Prostate gland (tissue), 2 donors: ENCODE results near the gene NCOA3. TPM values are rescaled to one million over a fixed set of nuclear protein-coding genes. Genes with fewer than 3 reads are reported as not detected.
"Not testable (repeated sequence)": the region's sequence is repeated elsewhere in the genome, so short reads cannot be mapped to it uniquely, and the experiment has no call there.

Experiments
- DNase-seq: peaks from one replicate; pipeline ENCODE4 v3.0.0-alpha.2; 2019; ENCODE audit warnings: low spot score
- H3K27ac ChIP-seq, 2 donors: fragments of 200-600 bp; sonication (generic); 2 replicates each; pipeline ENCODE4 v1.5.1; 2017 to 2019
- H3K27me3 ChIP-seq: fragments of 200-600 bp; sonication (generic); replicated peaks from 2 replicates; pipeline ENCODE4 v1.5.1; 2019; ENCODE audit not compliant: insufficient read depth
- H3K36me3 ChIP-seq, 2 donors: fragments of 200-600 bp; sonication (generic); 1 replicate in 1 of 2; 2 replicates in 1 of 2; pipeline versions ENCODE4 v1.5.1 to v1.8.1; 2017 to 2019
- H3K4me1 ChIP-seq: fragments of 200-600 bp; sonication (generic); replicated peaks from 2 replicates; pipeline ENCODE4 v1.5.1; 2019
- H3K4me3 ChIP-seq, 2 donors: fragments of 200-600 bp; sonication (generic); 2 replicates each; pipeline ENCODE4 v1.5.1; 2017 to 2019
- H3K9me3 ChIP-seq: fragments of 200-600 bp; sonication (generic); 2 replicates; pipeline ENCODE4 v1.5.1; 2017
- POLR2A ChIP-seq: fragments of 450-650 bp; IDR thresholded peaks from one replicate; pipeline ENCODE4 v1.6.1; 2016; ENCODE audit warnings: antibody characterized with exemption, mild to moderate bottlenecking
- POLR2AphosphoS5 ChIP-seq: sonication (generic); formaldehyde crosslinking; IDR thresholded peaks from one replicate; pipeline ENCODE4 v1.6.1; 2017; ENCODE audit warnings: antibody characterized with exemption
- WGBS: methylation state at CpG from one replicate; pipeline ENCODE4 v1.1.5; 2018; 5-methylcytosine and 5-hydroxymethylcytosine counted together
- intact Hi-C: fragments of 100-400 bp; cut with DNase I; formaldehyde crosslinking; loops from one replicate; pipeline ENCODE4 v1.14.2; 2022
- total RNA-seq, 2 donors: library from RNA; depleted of rRNA; stranded (reverse); fragments of >200 nt; gene quantifications; one replicate each; pipeline ENCODE4 v1.1.0, GENCODE V29; 2016
- TF ChIP-seq, protein P1 (sequence below), 4 experiments: fragments of 200-600 bp in 2 of 4; fragments of 450-650 bp in 2 of 4; sonication (generic) in 2 of 4; IDR thresholded peaks; 1 replicate in 3 of 4; 2 replicates in 1 of 4; pipeline ENCODE4 v1.5.1; 2016 to 2019; ENCODE audit warnings: antibody characterized with exemption in 4 of 4, mild to moderate bottlenecking in 2 of 4, moderate library complexity in 2 of 4

NCOA3 gene
- total RNA-seq, 2 donors from 2014 or later: 21.6 to 35.6 TPM

DNA sequence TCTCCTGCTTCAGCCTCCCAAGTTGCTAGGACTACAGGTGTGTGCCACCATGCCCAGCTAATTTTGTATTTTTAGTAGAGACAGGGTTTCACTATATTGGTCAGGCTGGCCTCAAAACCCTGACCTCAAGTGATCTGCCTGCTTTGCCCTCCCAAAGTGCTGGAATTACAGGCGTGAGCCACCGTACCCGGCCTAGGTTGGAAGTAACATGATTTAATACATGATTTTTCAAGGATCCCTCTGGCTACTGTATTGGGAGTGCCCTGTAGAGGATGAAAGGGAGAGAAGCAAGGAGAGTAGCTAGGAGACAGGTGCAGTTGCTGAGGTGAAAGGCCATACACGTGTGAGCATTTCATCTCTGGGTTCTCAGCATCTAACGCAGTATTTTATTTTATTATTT is 2.6 kb upstream of the NCOA3 start:
- H3K4me3 ChIP-seq: no peak overlapping the region
- intact Hi-C loops: no loop called here
- no peaks in the 10 kb centered on the region for H3K27me3 ChIP-seq
- DNase-seq: no peak
- WGBS: 97% methylated on average over 5 of the region's 5 CpGs
- TF ChIP-seq, protein P1, sequence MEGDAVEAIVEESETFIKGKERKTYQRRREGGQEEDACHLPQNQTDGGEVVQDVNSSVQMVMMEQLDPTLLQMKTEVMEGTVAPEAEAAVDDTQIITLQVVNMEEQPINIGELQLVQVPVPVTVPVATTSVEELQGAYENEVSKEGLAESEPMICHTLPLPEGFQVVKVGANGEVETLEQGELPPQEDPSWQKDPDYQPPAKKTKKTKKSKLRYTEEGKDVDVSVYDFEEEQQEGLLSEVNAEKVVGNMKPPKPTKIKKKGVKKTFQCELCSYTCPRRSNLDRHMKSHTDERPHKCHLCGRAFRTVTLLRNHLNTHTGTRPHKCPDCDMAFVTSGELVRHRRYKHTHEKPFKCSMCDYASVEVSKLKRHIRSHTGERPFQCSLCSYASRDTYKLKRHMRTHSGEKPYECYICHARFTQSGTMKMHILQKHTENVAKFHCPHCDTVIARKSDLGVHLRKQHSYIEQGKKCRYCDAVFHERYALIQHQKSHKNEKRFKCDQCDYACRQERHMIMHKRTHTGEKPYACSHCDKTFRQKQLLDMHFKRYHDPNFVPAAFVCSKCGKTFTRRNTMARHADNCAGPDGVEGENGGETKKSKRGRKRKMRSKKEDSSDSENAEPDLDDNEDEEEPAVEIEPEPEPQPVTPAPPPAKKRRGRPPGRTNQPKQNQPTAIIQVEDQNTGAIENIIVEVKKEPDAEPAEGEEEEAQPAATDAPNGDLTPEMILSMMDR (IDR thresholded peaks at IDR 0.05): no peak
- TF ChIP-seq POLR2AphosphoS5 (no peak), POLR2A (no peak)
- H3K4me1 ChIP-seq: peaks cover 2% of the 10 kb centered on the region
- no peak overlapping the region for H3K27ac ChIP-seq
- no peaks in the 10 kb centered on the region for H3K36me3 ChIP-seq
- no peaks in the 10 kb centered on the region for H3K9me3 ChIP-seq

DNA sequence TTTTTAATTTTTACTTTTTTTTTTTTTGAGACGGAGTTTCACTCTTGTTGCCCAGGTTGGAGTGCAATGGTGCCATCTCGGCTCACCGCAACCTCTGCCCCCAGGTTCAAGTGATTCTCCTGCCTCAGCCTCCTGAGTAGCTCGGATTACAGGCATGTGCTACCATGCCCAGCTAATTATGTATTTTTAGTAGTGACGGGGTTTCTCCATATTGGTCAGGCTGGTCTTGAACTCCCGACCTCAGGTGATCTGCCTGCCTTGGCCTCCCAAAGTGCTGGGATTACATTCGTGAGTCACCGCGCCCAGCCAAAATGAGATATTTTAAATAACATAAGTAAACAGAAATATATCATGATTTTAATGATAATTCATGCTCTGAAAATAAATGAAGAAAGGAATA is 1.6 kb upstream of the NCOA3 start:
- not testable (repeated sequence) for H3K27ac ChIP-seq, H3K27me3 ChIP-seq, H3K4me1 ChIP-seq, H3K36me3 ChIP-seq, DNase-seq, H3K9me3 ChIP-seq, H3K4me3 ChIP-seq
- WGBS: 92% methylated on average over 9 of the region's 9 CpGs
- intact Hi-C loops: loop anchor here (10.0 kb wide), 3 partner anchors 55 to 225 kb away; no protein-coding TSS in a partner anchor

DNA sequence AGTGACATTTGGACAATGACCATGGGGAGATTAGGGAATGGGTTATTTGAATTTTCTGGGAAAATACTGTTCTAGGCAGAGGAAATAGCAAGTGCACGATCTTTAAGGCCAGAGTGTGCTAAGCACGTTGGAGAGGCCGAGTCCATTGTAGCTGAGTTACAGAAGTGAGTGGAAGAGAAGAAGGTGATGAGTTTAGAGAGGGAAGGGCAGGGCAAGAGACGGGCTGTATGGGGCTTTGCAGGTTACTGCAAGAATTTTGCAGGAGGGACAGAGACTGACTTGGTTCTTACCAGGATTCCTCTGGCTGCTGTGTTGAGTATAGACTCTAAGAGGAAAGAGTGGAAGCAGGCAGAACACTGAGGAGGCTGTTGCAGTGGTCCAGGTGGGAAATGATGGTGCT is 1.1 kb upstream of the NCOA3 start:
- Histone ChIP-seq H3K27ac (peak overlapping the region in 1 of 2 donors; percentile 88), H3K4me1 (no peaks in the 10 kb centered on the region), H3K9me3 (no peaks in the 10 kb centered on the region), H3K36me3 (no peaks in the 10 kb centered on the region), H3K27me3 (no peaks in the 10 kb centered on the region), H3K4me3 (no peak overlapping the region)
- DNase-seq: no peak
- TF ChIP-seq, protein P1 (IDR thresholded peaks at IDR 0.05): no peak
- no peak for TF ChIP-seq POLR2AphosphoS5
- TF ChIP-seq POLR2A: no peak
- intact Hi-C loops: loop anchor here (10.0 kb wide), 3 partner anchors 54 to 226 kb away; no protein-coding TSS in a partner anchor
- WGBS: 67% methylated on average over 4 of the region's 4 CpGs

DNA sequence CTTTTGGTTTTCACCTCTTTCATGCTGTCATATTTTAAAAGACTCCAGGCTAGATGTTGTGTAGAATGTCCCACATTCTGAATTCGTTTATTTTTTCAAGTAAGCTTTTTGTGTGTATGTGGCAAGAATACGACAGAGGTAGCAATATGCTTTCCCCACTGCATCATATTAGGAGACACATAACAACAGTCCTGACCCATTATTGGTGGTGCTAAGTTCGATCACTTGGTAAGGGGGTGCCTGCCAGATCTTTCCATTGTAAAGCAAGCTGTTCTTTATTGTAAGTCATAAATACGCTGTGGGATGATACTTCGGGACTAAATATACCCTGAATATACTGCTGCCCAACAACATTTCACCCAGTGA is 588 bp upstream of the NCOA3 start:
- intact Hi-C loops: loop anchor here (10.0 kb wide), 3 partner anchors 54 to 226 kb away; no protein-coding TSS in a partner anchor
- DNase-seq: no peak
- WGBS: 19% methylated on average over 5 of the region's 5 CpGs
- no peaks in the 10 kb centered on the region for H3K27me3 ChIP-seq
- TF ChIP-seq, protein P1 (IDR thresholded peaks at IDR 0.05): no peak
- TF ChIP-seq POLR2AphosphoS5 (no peak), POLR2A (no peak)
- no peaks in the 10 kb centered on the region for H3K36me3 ChIP-seq
- H3K9me3 ChIP-seq: no peaks in the 10 kb centered on the region
- H3K27ac ChIP-seq: peak overlapping the region; percentile 88 to 91
- H3K4me3 ChIP-seq: peak overlapping the region; percentile 85 to 98
- H3K4me1 ChIP-seq: no peaks in the 10 kb centered on the region

DNA sequence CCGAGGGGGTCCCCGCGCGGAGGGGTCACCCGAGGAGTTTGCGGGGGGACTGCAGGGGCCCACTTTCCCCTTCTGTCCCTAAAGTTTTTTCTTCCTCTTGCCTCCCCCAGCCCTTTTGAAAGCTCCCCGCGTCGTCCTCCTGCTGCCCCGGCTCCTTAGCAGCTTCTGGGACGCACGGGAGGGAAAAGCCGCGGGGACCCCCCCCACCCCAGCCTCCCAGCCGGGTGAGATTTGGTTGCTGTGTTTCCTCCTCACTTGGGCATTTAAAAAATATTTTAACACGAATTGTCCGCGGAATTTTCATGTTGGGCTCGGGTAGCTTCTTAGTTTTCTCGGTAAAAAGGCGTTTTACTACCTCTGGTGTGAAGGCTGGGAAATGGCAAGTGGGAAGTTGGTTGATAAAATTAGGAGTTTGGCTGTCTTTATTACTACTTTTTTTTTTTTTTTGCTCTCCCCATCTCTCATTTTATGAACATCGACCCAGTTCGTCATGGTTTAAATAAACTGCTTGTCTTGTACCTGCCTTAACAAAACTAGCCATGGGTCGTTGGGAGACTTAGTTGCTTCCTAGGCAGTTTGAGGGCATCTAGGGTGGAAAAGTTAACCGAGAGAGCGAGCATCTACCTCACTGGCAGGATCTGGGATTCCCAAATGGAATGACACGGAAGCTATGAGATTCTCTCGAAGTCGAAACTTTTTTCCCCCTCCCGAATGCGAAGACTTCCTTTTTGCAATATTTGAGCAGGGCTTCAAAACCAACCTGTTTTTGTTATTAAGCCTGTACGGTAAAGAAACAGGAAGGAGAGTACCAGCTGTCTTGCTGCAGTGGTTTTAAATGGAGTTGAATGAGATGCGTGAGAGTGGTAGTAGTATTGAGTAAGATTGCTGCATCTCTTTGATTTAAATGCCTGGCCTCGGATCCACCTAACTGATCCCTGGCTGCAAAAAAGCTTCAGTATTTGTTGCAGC is 868 bp downstream of the NCOA3 start:
- no peaks in the 10 kb centered on the region for H3K36me3 ChIP-seq
- H3K27ac ChIP-seq: peak overlapping the region; percentile 88 to 91
- TF ChIP-seq, protein P1 (IDR thresholded peaks at IDR 0.05): no peak
- peak; percentile 28 for TF ChIP-seq POLR2AphosphoS5
- TF ChIP-seq POLR2A: no peak
- no peaks in the 10 kb centered on the region for H3K9me3 ChIP-seq
- intact Hi-C loops: loop anchor here (10.0 kb wide), 3 partner anchors 52 to 228 kb away; no protein-coding TSS in a partner anchor
- H3K4me3 ChIP-seq: peak overlapping the region; percentile 85 to 98
- peak; percentile 15 for DNase-seq
- H3K4me1 ChIP-seq: no peaks in the 10 kb centered on the region
- under 1% methylated on average over 34 of the region's 34 CpGs for WGBS
- no peaks in the 10 kb centered on the region for H3K27me3 ChIP-seq
